Dendritic cell treated with granulocyte-macrophage colony-stimulating factor and Interleukin-4, amounts not matched to agents 40 ng/mL and 50 ng/mL, for 4 days (primary cell): Measurements from ENCODE around the gene IFNE.

Source experiments
- H3K27ac Mint-ChIP-seq: one replicate; pipeline ENCODE4 v1.8.0; 2022; ENCODE audit warnings: mild to moderate bottlenecking, mixed read lengths
- H3K27me3 Mint-ChIP-seq: one replicate; pipeline ENCODE4 v1.8.0; 2022; ENCODE audit warnings: mild to moderate bottlenecking, mixed read lengths
- H3K36me3 Mint-ChIP-seq: one replicate; pipeline ENCODE4 v1.8.0; 2022; ENCODE audit warnings: low read depth, mixed read lengths
- H3K4me1 Mint-ChIP-seq: one replicate; pipeline ENCODE4 v1.8.0; 2022; ENCODE audit warnings: low read depth, mixed read lengths
- H3K4me3 Mint-ChIP-seq: one replicate; pipeline ENCODE4 v1.8.0; 2022; ENCODE audit warnings: mild to moderate bottlenecking, moderate library complexity, mixed read lengths
- H3K9me3 Mint-ChIP-seq: one replicate; pipeline ENCODE4 v1.8.0; 2022; ENCODE audit warnings: mixed read lengths
- intact Hi-C: fragments of 100-400 bp; cut with micrococcal nuclease; formaldehyde crosslinking; loops from one replicate; pipeline ENCODE4 v1.15.0; 2022

IFNE gene

DNA sequence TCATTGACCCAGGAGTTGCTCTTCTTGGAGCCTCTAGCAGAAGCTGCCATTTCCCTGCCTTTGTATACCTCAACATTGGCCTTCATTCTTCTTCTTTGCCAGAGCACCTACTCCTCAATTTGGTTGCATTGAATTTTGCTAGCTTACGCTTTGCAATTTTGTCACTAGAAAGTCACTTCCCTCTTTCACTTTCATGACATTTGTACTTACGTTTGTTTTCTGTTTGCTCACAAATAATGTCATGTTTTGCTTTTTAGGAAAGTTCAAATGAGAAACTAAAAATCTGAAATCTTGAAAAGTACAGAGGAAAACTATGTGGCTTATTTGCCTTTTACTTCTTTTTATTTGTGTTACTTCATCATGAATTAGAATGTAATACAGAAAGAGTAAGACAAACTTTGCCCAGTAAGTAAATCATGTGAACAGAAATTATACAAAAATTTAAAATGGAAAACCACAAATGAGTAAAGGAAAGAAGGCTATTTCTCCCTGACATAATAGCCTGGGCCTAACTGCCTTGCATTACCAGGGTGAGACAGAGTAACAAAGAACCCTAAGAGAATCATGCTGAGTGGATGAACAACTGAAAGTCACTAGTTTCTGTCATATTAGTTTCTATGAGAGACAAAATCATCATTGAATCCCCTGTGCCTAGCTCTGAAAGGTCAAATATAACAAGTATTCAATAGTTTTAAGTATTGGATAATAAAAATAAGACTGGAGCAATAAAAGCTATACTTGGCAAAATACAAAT, 49.3 kb downstream of the IFNE start:
- intact Hi-C loops, result loop anchor here (5.0 to 10.0 kb wide), 2 partner anchors 51 to 108 kb away; no protein-coding TSS in a partner anchor
- no peak overlapping the region for H3K4me3 Mint-ChIP-seq
- no peaks in the 10 kb centered on the region for H3K9me3 Mint-ChIP-seq
- no peaks in the 10 kb centered on the region for H3K36me3 Mint-ChIP-seq
- H3K4me1 Mint-ChIP-seq, result peaks cover 22% of the 10 kb centered on the region
- H3K27ac Mint-ChIP-seq, result no peak overlapping the region
- H3K27me3 Mint-ChIP-seq, result peaks cover 62% of the 10 kb centered on the region
